Stimulated activated CD8-positive, alpha-beta memory T cell treated with anti-CD3 and anti-CD28 coated beads, Interleukin-4, amount 100 ng/mL, for 4 hours (primary cell): ENCODE data around the gene PIGH.
"Not testable (repeated sequence)": the region's sequence is repeated elsewhere in the genome, so short reads cannot be mapped to it uniquely, and the experiment has no call there.

Experiments used
- DNase-seq, 2 donors: peaks; one replicate each; pipeline ENCODE4 v3.0.0-alpha.2; 2020; ENCODE audit warnings: low read depth in 2 of 2, low spot score in 1 of 2

Gene PIGH

DNA sequence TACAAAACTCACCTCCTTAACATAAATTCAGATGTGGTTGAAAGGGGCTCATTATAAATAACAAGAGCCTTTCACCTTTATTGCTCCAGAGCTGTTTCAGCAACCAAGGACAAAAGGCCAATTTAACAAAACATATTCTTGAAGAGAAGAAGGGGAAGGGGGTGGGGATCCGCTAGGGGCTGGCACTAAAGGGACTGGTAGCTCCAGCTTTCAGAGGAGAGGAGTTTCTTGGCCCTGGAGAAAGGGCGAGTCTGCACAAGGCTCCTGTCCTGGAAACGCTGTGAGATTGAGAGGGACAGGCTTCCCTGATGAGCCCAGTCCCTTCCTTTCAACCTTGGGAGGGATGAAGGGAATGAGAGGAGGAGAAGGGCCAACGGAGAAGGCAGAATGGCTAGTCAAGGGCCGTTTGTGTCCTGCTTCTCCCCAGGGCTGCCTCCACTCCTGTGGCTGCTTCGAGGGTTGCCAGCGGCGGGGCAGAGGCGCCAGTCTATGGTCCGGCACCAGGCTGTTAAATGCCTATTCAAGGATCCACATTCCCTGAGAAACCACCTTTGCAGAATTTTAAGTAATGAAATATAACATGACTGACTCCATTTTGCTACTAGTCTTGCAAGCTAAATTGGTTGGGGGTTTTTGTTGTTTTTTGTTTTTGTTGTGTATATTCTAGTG, 9.7 kb upstream of the PIGH start:
- no peak for DNase-seq

DNA sequence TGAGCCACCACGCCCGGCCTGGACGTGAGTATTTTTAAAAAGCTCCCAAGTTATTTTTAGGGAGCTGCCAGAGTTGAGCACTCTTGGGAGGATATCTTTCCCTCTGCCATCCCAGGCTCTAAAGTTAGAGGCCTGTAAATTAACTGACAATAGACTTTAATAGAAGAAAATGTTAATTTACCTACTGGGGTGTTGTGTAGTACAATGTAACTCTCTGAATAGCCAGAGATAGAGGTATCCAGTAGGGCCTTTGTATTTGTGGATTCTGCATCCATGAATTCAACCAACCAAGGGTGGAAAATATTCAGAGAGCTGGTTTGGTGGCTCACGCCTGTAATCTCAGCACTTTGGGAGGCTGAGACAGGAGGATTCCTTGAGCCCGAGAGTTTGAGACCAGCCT, 7.6 kb upstream of the PIGH start:
- DNase-seq: no peak

DNA sequence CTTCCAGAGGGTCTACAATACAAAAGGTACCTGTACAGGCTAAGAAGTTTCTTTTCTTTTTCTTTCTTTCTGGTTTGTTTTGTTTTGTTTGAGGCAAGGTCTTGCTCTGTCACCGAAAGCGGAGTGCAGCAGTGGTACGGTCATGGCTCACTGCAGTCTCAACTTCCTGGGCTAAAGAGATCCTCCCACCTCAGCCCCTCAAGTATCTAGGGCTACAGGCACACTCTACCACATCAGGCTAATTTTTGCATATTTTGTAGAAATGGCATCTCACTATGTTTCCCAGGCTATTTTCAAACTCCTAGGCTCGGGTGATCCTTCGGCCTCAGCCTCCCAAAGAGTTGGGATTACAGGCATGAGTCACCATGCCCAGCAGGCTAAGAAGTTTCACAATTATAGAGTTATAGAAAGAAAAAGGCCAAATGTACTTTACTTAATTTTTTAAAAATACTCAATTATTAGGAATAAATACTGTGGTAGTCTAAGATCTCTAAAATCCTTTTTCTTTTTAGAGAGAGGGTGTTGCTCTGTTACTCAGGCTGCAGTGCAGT, 3.0 kb upstream of the PIGH start:
- no peak for DNase-seq

DNA sequence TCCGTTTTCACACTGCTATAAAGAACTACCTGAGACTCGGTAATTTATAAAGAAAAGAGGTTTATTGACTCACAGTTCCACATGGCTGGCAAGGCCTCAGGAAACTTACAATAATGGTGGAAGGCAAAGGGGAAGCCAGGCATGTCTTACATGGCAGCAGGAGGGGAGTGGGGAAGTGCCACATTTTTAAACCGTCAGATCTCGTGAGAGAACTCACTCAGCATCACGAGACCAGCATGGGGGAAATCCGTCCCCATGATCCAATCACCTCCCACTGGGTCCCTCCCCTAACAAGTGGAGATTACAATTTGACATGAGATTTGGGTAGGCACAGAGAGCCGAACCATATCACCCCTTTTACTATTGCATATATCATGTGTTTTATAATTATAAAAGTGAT, 2.0 kb upstream of the PIGH start:
- no peak for DNase-seq

DNA sequence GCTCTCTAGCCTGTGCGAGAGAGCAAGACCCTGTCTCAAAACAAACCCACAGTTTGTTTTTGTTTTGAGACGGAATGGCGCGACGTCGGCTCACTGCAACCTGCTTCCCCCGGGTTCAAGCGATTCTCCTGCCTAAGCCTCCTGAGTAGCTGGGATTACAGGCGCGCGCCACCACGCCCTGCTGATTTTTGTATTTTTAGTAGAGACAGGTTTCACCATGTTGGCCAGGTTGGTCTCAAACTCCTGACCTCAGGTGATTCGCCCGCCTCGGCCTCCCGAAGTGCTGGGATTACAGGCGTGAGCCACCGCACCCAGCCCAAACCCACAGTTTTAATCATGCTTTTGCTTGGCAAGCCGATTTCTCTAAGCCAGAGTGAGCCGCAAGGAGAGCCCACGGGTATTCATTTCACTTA, 500 bp upstream of the PIGH start:
- DNase-seq: not testable (repeated sequence)

DNA sequence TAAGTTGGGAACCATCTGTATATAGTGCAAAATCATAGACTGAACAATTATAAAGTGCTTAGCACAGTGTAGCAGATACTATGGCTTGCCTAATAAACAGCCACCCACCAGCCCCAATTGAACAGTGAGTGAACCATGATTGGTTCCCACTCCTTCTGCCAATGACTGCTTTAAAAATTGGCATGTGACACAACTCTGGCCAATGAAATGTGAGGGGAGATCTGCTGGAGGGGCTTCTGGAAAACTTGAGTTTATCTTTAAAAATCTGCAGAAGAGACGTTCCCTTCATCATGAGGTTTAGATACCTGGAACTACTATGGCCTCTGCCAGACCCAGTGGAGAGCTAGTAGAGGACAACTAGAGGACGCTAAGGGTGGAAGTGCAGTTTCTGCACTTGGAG, 4.7 kb downstream of the PIGH start:
- DNase-seq: no peak

DNA sequence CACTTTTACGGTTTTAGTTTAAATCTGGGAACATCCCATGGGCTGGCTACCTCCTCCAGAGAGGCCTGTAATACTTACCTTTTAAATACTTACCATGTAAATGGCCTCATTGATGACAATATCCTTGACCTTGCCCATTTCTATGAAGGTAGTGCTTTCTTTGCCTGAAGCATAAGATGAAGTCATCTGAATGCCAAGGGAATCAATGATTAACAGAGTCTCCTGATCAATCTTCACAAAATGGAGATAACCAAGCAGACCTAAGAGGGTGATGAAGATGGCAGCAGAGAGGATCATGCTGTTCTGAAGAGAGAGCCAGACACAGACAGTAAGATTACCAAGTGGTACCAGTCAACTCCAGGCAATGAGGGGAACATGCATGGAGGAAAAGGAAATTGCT, 6.4 kb downstream of the PIGH start:
- DNase-seq: not testable (repeated sequence)

DNA sequence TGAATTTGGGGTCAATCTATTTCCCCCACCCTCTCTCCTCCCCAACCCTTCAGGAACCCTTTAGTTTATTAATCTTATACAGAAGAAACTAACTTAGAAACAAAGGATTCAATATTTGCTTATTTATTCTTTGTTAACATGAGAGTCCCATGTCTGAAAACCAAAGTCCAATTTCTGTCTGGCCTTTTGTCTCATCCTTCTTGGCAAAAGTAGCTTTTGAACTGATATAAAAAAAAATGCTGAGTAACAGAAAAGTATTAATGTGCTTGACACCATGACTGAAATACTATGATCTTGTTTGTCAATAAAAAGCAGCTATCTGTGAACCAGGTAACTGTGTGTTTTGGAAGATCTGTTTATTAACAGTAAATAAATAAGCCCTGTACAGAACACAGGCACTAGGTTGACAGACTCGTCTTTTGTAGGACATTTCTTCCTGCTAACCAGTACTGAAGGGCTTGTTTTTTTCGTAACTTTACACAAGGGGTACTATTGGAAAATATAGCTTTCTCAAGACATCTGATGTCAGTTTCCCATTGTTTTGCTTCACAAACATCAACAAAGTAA, 10.8 kb downstream of the PIGH start:
- no peak for DNase-seq

DNA sequence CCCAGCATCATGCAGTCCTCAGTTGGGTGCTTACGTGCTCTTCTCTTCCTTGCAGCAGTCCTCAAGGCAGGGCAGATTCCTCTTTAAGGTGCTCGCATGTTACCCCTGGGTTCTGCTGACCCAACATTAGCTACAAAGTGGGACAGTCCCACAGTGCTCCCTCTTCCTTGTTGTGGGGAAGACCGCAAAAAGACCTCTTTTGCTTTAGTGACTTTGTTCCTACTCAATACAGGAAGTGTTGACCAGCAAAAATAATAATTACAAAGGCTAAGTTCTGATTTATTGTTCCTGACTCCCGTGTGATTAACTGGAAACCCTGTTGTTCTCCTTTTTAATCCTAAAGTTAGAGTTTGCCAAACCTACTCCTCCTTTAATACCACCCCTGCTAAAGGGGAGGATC, 13.7 kb downstream of the PIGH start:
- DNase-seq: no peak

DNA sequence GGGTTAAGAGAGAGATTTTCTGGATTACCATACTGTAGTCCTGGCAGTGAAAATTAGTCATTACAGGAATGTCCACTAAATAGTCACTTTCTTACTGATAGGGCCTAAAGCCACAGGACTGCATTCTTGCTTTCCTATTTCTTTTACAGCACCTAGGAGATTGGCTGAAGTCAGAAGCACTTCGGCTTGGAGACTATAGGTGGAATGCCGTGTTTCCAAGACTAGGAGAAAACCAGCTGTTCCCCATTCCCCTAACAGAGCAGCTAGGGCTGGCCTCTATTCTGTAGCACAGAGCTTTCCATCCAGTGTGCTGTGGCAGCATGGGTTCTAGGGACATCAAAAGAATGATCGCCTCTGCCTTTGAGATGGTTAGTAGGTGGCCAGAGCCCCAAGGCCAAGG, 15.1 kb downstream of the PIGH start:
- no peak for DNase-seq

DNA sequence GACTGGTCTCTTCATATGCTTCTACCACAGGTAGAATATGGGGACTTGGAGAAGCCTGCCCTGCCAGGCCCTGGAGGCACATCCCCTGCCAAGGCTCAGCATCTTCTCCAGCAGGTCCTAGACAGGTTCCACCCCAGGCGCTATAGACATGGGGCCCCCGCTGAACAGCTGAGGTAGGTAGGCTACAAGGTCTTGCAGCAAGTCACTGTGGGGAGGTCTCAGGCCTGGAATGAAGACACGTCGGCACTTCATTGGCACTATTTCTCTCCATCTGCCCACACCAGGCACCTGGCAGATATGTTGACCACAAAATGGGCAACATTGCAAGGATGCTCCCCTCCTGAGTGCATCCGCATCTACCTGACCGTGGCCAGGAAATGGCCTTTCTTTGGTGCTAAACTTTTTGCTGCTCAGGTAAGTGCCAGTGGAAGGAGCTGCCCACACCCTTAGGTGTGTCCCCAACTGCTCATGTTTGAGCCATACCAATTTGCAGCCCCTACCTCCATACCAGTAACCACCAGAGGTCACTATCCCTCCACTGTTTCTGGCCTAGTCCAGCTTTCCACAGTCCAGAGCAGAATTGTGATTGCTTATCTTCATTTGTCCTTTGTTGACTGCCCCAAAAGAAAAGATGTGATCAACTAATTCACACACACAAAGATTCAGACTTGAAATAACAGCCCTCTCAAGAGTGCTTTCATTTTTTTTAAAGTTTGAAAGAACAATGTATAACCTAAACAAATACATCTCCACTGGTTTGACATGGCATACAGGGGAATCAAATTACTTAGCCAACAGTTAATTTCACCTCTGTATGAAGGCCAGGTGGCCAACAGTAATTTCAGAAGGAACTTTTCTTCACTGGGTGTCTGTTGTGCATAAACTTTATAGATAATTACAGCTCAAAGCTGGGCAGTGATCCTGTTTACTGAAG, 16.1 kb downstream of the PIGH start:
- no peak for DNase-seq

DNA sequence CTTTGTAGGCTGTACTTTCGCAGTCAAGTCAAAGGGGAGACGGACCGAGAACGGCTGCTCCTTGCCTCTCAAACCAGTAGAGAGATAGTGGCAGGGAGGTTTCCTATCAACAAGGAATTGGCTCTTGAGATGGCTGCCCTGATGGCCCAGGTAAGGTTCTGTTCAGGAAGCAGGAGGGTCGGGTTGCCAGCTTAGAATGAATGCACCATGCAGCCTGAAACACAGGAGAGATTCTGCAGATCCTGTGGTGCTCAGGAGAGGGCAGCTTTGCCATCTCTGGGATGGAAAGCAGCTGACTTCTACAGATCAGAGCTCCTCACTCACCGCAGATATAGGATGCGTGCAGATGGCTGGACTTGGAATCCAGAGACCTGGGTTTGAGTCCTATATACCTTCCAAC, 18.0 kb downstream of the PIGH start:
- DNase-seq: no peak

DNA sequence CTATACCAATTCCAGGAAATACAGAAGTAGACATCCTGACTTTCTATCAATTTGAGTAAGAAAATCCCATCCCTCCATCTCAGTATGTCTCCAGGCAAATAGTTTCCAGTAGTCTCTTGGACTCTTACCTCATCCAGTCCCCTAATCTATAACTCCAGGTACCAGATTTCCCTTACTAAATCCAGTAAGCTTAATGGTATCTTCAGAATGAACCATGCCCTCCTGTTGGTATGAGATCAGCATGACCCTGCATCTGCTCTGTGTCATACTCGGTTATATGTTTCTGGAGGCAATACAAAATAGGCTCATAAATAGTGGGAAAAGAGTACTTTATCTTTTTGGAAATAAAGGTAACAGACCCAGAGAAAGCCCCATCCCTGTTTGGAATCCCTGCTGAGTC, 18.4 kb downstream of the PIGH start:
- no peak for DNase-seq

DNA sequence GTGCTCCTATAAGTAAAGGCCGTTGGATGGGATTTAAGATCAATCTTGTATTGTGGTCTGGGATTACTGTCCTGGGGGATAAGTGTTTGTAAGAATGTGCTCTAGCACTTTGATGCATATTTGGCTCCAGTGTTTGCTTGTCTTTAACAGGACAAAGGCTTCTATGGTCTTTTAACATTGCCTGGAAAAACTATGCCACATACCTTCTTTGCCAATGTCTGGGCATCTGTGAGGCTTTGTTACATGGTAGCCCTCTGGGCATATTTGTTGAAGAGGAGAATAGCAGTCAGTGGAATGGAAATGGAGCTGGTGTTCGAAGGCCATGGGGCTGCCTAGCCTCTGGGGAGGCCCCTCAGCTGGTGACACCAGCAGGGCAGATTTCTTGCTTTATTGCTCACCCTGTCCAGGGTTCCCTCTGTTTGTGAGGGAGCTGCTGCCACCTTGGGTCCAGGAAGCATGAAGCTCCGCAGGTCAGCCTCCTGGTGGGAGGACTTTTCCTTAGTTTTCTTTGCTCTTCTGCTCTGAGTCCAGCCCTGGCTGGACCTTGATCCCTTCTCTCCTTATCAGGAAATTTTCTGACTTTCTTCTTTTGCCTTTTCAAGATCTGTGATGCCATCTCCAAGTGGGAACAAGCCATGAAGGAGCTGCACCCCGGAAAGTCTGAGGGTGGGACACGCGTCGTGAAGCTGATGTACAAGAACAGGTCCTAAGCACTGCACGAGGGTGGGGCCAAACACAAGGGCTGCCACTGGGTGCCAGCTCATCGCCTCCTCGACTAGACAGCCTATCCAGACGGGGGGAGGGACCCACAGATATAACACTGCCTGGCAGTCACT, 19.5 kb downstream of the PIGH start:
- no peak for DNase-seq

DNA sequence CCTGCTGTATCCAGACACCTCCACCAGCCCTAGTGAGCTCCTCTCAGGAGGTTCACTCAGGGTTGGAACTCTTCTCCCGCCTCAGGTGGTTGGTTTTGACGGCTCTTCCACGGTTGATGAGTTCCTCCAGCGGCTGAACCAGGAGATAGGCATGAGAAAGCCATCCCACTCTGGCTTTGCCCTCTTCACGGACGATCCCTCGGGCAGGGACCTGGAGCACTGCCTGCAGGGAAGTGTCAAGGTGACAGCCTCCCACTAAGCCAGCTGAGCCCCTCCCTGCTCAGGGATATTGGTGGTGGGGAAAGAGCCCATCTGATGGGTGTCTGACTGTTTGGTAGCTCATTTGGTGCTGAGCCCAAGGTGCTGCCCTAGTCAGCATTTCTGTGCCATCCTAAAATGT, 20.4 kb downstream of the PIGH start:
- DNase-seq: no peak

DNA sequence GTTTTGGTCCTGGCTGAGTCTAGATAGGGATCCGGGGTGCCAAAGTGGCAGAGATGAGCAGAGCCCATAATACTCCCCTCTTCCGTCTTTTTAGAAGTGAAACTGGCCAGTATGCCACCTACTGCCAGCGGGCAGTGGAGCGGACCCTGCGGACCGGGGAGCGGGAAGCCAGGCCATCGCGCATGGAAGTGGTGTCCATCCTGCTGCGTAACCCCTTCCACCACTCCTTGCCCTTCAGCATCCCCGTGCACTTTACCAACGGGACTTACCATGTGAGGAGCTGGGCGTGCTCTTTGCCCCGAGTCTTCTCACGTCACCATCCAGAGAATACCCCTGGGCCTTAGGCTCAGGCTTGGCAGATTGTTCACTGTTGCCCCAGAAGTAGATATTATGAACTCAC, 21.0 kb downstream of the PIGH start:
- no peak for DNase-seq

DNA sequence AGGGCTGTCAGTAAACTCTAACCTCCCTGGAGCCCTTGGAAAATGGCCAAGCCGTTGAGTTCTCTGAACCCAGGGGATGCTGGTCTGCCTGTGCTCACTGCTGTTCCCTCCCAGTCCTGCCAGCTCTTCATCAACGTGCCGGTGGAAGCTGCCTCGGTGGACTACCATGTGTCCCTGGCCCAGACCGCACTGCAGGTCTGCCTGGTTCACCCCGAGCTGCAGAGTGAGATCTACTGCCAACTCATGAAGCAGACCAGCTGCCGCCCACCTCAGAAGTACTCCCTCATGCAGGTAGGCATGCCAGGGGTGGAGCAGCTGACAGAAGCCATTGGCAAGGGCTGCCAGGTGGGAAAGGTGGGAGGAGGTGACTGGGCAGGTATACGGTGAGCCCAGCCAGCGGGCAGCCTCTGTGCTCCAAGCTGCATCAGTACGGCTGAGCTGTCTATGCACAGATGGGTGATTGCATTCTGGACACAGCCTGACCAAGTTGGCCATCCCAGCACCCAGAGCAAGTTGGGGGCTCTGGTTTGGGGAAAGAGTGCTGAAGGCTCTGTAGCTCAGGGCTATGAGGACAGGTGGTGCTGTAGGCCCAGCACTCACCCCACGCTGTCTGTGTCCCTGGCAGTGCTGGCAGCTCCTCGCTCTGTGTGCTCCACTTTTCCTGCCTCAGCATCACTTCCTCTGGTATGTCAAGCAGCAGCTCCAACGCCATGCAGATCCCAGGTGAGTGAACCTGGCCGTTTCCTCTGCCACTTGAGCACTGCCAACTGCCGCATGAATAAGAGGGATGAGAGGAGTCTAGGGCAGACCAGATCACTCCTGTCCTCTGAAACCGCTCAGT, 21.9 kb downstream of the PIGH start:
- DNase-seq: no peak

DNA sequence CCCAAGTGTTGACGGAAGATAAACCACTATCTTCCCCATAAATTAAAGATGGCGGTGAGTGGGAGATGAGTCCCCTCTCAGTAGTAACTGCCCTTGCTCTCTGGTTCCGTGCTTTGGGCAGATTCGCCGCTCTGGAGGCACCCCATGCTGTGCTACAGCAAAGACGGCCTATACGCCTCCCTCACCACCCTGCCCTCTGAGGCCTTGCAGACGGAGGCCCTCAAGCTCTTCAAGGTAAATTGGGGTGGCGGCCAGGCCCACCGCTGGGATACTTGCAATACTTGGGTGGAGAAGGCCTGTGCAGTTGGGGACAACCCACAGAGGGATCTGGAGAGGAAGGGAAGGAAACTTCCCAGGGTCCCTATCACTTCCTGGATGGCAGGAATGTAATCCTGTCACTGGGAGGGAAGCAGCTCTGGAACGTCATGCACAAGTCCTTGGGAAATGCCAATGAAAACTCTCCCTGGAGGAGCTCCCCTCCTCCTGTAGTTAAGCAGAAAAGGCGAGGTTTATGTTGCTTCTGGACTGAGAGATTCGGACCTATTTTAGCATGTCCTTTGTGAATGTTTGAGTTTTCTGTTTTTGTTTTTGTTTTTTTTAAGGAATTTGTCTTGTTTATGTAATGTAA, 22.8 kb downstream of the PIGH start:
- DNase-seq: no peak

DNA sequence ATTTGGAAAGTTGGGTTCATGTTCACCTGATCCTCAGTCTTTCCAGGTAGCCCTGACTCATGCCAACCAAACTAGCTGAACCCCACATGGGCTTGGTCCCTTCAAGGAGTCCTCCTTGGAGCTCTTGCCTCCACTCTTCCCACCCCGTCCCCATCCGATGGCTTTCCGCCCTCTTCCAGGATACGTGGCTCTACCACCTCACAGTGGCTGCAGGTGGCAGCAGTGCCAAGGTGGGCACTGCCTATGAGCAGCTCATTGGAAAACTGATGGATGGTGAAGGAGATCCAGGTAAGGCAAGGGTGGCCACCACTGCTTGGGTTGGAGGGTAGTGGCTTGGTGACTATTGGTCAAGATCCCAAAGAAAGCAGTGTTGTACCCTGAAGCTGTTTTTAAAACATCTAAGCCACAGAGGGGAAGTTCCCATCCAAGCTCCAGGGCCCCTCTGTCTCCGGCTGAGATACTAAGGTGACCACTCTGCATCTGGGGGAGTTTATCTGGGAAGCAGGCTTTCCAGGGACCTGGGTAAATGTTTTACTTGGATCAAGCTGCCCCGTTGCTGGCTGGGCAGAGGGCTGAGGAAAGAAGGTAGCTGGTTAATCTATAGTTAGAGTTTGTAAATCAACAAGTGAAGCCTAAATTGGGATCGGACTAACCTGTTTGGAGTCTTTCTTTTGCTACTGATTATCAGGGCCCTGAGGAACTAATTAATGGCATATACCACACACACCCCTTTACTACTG, 23.7 kb downstream of the PIGH start:
- no peak for DNase-seq
